Epidermal melanocyte (primary cell): ENCODE results near the gene UGT2A3.

ENCODE experiments used
- DNase-seq: peaks from one replicate; pipeline ENCODE4 v3.0.0; 2011; ENCODE audit warnings: low spot score; ENCODE audit not compliant: insufficient read length

Gene UGT2A3

DNA sequence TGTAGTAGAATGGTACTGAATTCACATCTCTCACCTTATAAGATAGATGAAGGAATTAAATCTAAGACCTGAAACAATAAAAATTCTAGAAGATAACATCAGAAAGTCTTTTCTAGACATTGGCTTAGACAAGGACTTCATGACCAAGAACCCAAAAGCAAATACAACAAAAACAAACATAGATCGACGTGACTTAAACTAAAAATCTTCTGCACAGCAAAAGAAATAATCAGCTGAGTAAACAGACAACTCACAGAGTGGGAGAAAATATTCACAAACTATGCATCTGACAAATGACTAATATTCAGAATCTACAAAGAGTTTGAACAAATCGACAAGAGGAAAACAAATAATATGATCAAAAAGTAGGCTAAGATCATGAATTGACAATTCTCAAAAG, 38.8 kb downstream of the UGT2A3 start:
- DNase-seq: no peak

DNA sequence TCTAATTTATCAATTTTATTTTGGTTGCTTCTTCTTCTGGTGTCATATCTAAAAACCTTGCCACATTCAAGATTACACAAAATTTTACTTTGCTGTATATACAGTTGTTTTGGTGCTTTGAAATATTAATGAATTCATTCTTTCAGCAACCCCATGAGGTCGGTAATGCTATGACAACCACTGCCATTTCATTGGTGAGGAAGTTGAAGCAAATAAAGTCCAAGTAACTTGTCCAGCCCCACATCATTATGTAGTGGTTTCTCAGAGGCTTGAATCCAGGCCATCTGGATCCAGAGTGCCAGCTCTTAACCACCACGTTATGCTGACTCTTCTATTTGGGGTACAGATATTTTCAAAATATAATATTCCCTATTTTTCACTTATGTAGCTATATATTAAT, 42.2 kb downstream of the UGT2A3 start:
- DNase-seq: no peak

DNA sequence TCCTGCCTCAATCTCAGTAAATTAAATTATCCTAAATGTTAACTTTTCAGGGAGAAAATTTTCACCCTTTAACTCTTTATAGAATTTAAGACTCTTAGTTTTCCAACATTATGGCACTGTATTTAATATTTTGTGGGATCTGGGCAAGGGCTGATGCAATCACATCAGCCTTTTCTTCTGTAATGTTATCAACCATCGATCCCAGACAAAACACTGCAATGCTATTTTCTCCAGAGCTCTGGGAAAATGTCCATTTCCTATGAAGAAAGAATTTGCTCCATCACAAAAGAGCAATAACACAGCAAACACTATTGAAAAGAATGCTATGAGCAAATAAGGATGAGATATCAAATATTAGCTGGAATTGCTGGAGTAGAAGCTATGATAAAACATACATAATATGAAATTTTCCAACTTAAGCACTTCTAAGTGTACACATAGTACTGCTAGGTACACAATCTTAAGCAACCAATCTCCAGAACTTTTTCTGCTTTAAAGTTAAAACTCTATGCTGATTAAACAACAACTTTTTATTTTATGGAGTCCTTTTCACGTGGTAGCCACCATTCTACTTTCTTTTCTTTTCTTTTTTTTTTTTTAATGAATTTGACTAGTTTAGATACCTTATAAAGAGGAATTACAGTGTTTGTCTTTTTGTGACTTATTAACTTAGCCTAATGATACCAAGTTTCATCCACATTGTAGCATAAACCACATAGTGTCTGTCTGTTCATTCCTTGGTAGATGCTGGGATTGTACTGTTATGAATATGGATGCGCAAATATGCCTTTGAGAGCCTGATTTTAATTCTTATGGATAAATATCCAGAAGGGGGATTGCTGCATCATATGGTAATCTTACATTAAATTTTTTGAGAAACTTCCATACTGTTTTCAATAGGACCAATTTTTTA, 43.6 kb downstream of the UGT2A3 start:
- DNase-seq: no peak

DNA sequence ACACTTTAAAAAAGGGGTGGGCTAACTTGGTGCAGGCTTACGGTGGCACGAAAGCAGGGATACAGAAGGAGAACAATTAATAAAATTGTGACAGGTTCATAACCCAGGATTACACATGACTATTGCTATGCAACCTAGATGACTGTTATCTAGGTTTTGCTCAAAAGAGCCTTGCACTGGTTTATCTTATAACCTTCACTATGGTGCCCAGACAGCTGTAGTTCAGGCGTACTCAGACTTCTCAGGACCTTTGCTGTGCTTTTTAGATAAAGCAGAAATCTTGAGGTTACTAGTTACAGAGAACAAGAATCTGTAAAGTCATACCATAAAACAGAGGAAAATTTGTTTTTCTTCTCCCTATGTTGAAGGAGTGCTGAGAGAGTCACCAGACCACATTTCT, 44.4 kb downstream of the UGT2A3 start:
- DNase-seq: no peak

GRCh38 chr4:68906780-68907137, 44.8 kb downstream of the UGT2A3 start:
- no peak for DNase-seq

DNA sequence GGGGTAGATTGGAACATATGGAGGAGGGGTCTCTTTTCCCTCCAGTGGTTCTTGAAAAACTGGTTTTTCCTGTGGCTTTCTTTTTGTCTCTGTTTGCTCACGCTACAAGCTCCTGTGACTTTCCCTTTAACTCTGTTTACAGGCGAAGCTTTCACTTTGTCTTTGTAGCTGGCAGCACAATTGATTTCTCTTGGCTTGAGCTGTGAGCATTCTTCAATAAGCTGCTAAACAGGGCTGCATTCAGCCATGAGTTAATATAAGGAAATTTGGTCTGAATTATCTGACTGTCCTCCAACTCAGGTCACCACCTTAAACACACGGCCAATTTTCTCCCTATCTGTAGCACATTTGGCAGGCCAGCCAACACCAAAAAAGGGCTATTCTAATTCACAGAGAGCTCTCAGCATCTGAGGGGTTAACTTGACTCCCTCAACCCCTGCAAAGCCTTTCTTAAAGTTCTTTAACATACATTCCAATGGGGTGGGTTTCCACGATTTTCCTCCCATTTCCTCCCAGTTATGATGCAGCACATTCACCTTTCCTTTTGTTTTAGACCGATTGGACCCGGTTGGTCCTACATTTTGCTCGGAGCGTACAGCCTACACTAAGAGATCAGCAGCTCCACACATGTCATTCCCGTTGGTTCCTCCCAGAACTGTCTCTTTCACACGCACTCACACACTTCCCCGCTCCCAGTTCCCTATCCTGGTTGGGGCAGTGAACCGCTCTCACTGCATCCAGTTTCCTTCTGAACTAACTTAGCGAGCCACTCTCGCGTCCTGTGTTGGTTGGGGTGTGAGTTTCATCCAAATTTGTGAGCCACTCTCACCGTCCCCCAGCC, 45.4 kb downstream of the UGT2A3 start:
- no peak for DNase-seq

GRCh38 chr4:68905598-68905938, 46.0 kb downstream of the UGT2A3 start:
- DNase-seq: no peak

DNA sequence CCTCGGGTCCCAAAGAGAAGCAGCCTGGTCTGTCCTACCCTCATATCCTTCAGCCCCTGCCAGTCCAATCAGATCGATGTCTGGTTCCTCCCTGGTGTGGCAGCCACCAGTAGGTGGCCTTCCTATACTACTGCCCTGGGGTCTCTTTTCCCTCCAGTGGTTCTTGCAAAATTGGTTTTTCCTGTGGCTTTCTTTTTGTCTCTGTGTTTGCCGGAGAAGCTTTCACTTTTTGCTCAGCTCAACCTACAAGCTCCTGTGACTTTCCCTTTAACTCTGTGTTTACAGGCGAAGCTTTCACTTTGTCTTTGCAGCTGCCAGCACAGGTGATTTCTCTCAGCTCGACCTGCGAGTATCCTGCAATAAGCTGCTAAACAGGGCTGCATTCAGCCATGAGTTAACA, 46.8 kb downstream of the UGT2A3 start:
- no peak for DNase-seq

- no peak for DNase-seq
Observed at GRCh38 chr4:68896749-68897148, 54.9 kb downstream of the UGT2A3 start.

DNA sequence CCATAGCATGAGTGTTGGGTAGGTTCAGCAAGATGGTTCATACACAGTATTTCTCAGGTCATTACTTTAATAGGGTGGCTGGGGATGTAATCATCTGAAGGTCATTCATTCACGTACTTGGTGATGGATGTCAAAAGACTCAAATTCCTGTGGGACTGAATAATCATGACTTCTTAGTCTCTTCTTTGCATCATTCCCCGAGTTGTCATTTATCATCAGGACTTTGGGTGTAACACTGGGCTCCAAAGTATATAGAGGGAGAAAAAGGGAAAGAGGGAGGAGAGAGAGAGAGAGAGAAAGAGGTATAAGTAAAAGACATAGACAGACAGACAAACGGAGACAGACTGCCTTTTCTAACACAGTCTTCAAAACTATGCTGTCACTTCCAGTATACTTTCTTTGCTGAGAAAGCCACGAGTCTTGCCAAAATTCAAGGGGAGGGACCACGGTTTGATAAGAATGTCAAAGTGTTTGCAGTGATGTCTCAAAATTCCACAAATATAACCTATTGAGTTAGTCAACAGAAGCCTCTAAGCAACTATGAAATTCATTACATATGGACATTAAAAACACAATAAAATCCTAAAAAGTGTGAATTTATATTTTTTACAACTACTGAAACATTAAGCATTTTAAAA, 55.9 kb downstream of the UGT2A3 start:
- DNase-seq: no peak

- DNase-seq: no peak
Observed at GRCh38 chr4:68892861-68893260, 58.7 kb downstream of the UGT2A3 start.

DNA sequence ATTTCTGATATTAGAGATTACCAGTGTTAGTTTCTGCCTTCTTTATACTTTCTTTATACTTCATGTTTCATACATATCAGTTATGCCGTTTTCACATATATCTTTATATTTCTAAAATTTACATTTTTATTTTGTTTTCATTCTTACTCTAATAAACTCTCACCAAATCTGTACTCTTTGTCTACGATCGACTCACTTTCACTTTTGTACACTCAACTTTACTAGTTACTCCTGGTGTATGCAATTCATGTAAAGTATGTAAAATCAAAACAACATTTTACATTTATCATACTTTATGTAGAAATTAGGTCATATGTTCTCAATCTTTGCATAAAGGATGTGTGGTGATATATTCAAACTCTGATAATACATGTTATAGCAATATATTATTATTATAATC, 59.9 kb downstream of the UGT2A3 start:
- no peak for DNase-seq

DNA sequence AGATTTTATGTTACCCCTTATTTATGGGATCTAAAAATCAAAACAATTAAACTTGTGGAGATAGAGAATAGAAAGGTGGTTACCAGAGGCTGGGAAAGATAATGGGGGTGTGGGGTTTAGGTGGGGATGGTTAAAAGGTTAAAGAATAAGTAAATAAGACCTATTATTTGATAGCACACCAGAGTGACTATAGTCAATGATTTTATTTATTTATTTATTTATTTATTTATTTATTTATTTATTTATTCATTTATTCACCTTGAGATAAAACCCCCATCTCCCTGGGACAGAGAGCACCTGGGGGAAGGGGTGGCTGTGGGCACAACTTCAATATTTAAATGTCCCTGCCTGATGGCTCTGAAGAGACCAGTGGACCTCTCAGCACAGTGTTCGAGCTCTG, 66.1 kb downstream of the UGT2A3 start:
- no peak for DNase-seq

DNA sequence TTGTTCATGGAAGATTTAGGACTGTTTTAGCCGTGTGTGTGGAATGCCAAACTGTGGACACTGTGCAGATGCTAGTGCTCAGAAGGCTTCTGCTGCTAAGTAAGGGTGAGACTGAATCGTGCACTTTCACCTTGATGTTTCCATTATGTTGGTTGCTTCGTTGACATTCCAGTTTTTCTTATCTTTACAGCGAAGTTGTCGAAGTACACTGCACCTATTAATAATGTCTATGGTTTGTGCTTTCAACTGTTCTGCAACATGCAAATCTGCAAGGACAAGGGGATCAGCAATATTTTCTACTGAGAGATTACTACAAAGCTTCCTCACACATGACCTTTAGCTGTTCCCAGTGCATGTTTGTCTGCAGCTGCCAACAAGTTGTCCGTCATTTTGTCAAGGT, 67.7 kb downstream of the UGT2A3 start:
- DNase-seq: no peak
